Ovary (tissue), 9 donors: Measurements from ENCODE around the gene PTPRK. TPM values are rescaled to one million over a fixed set of nuclear protein-coding genes. Genes with fewer than 3 reads are reported as not detected.

Experiments
- DNase-seq, 5 donors: peaks; one replicate each; pipeline ENCODE4 v3.0.0-alpha.2; 2019 to 2020
- H3K27ac ChIP-seq, 2 donors: fragments of 200-600 bp; one replicate each; pipeline versions ENCODE4 v1.5.1 to v1.8.0; 2019 to 2022
- H3K27me3 ChIP-seq: fragments of 200-600 bp; one replicate; pipeline ENCODE4 v1.8.0; 2022
- H3K36me3 ChIP-seq: fragments of 200-600 bp; sonication (generic); one replicate; pipeline ENCODE4 v1.5.1; 2019
- H3K4me1 ChIP-seq: one replicate; pipeline ENCODE4 v1.8.1; 2013; ENCODE audit warnings: mild to moderate bottlenecking, moderate library complexity; ENCODE audit not compliant: insufficient read depth
- H3K4me3 ChIP-seq: fragments of 200-600 bp; sonication (generic); one replicate; pipeline ENCODE4 v1.5.1; 2017
- H3K9me3 ChIP-seq, 2 donors: fragments of 200-600 bp in 1 of 2; sonication (generic) in 1 of 2; one replicate each; pipeline versions ENCODE4 v1.5.1 to v1.8.1; 2013 to 2019; ENCODE audit warnings: mild to moderate bottlenecking in 1 of 2, moderate library complexity in 1 of 2
- EP300 ChIP-seq: sonication (generic); formaldehyde crosslinking; IDR thresholded peaks from one replicate; pipeline ENCODE4 v1.6.1; 2017; ENCODE audit warnings: antibody characterized with exemption
- POLR2A ChIP-seq: fragments of 450-650 bp; IDR thresholded peaks from one replicate; pipeline ENCODE4 v1.6.1; 2017; ENCODE audit warnings: antibody characterized with exemption, mild to moderate bottlenecking, moderate library complexity
- WGBS, 3 donors: extraction: QIAGEN DNeasy Blood & Tissue Kit in 1 of 3; methylation state at CpG; one replicate each; pipeline versions ENCODE4 v1.1.5 to v1.1.7; 2013 to 2017; 5-methylcytosine and 5-hydroxymethylcytosine counted together
- intact Hi-C, 4 donors: fragments of 100-400 bp; cut with DNase I; formaldehyde crosslinking; loops; one replicate each; pipeline versions ENCODE4 v1.11.0 to v1.15.1; 2022 to 2023
- polyA plus RNA-seq, 2 donors: library from polyadenylated mRNA; stranded (reverse); fragments of 200-250 nt in 1 of 2; fragments of 350-450 nt in 1 of 2; fragmentation: Illumina TruSeq in 1 of 2; extraction: RNeasy Lipid Tissue Mini Kit (QIAGEN cat#74804) in 1 of 2; gene quantifications; one replicate each; pipeline ENCODE4 v1.2.3, GENCODE V29; 2013 to 2014
- total RNA-seq, 7 donors: library from RNA; depleted of rRNA in 2 of 7; stranded (reverse); fragments of >200 nt in 2 of 7; fragmentation: NEBNext Ultra II Directional in 3 of 7; extraction: Animal tissue kit (Norgen Biotek cat#: 25700) in 3 of 7; gene quantifications; one replicate each; pipeline versions ENCODE4 v1.1.0 to v1.2.4, GENCODE V29; 2016 to 2023
- TF ChIP-seq, protein P1 (sequence below), 3 donors: fragments of 450-650 bp in 2 of 3; fragments of 200-600 bp in 1 of 3; IDR thresholded peaks; one replicate each; pipeline versions ENCODE4 v1.5.1 to v1.8.0; 2016 to 2022; ENCODE audit warnings: antibody characterized with exemption in 3 of 3, mild to moderate bottlenecking in 1 of 3
- donor health status: DM: no; HTN: no; CAD: no; lungs with moderate emphysema.
- donor health status: DM: no; HTN: no; CAD: no.
- donor health status: Bipolar disorder and iron deficiency.
- donor health status: DM: yes; HTN: yes; CAD: no.
- donor health status: DM: no; HTN: no; CAD: no.
- donor health status: DM: yes; HTN: yes; CAD: no.

The PTPRK gene
- total and polyA plus RNA-seq, 9 donors, result 24.0 to 50.7 (median 44.1) TPM

DNA sequence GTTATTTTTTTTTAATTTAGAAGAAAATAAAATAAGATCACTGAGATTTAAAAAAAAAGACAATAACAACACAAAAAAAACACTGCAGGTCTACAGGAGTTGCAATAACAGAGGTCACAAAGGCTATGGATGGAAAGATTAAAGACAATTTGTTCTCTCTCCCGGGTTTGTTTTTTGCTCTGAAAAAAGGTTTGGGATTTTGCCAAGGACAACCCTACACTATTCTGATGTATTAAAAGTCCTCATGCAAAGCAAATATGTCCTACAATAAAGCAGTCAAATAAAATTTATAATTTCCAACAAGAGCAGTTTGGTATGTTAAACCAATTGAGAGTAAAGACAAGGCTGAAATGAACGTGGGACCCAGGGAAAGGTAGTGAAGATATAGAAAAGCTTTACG is 55.6 kb downstream of the PTPRK start:
- no peak for DNase-seq
- Histone ChIP-seq H3K27ac (no peak overlapping the region), H3K4me3 (no peak overlapping the region), H3K9me3 (no peaks in the 10 kb centered on the region), H3K4me1 (no peaks in the 10 kb centered on the region), H3K36me3 (no peaks in the 10 kb centered on the region), H3K27me3 (no peaks in the 10 kb centered on the region)
- TF ChIP-seq POLR2A (no peak), EP300 (no peak)
- TF ChIP-seq, protein P1, sequence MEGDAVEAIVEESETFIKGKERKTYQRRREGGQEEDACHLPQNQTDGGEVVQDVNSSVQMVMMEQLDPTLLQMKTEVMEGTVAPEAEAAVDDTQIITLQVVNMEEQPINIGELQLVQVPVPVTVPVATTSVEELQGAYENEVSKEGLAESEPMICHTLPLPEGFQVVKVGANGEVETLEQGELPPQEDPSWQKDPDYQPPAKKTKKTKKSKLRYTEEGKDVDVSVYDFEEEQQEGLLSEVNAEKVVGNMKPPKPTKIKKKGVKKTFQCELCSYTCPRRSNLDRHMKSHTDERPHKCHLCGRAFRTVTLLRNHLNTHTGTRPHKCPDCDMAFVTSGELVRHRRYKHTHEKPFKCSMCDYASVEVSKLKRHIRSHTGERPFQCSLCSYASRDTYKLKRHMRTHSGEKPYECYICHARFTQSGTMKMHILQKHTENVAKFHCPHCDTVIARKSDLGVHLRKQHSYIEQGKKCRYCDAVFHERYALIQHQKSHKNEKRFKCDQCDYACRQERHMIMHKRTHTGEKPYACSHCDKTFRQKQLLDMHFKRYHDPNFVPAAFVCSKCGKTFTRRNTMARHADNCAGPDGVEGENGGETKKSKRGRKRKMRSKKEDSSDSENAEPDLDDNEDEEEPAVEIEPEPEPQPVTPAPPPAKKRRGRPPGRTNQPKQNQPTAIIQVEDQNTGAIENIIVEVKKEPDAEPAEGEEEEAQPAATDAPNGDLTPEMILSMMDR (IDR thresholded peaks at IDR 0.05), result no peak
- WGBS, 3 donors, result 54 to 57% (median 57%) methylated on average over 3 of the region's 3 CpGs
- intact Hi-C loops, result no loop called here

DNA sequence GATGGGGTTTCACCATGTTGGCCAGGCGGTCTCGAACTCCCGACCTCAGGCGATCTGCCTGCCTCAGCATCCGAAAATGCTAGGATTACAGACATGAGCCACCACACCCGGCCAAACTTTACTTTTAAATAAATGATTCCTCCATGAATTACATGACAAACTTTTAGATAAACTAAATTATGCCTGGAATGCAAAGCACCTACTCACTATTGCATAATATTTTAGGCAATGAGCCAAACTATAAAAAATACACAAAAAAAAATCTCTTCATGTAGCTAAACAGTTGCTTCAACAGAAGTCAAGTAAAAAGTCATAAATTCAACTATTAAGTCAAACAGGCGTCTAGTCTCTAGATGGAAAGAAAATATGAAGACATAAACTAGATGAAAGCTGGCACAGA is 56.5 kb downstream of the PTPRK start:
- intact Hi-C loops, result no loop called here
- no peak overlapping the region for H3K4me3 ChIP-seq
- H3K27me3 ChIP-seq, result no peaks in the 10 kb centered on the region
- no peak overlapping the region for H3K27ac ChIP-seq
- 75 to 85% (median 82%) methylated on average over 7 of the region's 7 CpGs for WGBS, 3 donors
- DNase-seq, result no peak
- TF ChIP-seq, protein P1 (IDR thresholded peaks at IDR 0.05), result no peak
- TF ChIP-seq POLR2A, result no peak
- no peak for TF ChIP-seq EP300
- H3K9me3 ChIP-seq, result no peaks in the 10 kb centered on the region
- H3K4me1 ChIP-seq, result no peaks in the 10 kb centered on the region
- no peaks in the 10 kb centered on the region for H3K36me3 ChIP-seq

DNA sequence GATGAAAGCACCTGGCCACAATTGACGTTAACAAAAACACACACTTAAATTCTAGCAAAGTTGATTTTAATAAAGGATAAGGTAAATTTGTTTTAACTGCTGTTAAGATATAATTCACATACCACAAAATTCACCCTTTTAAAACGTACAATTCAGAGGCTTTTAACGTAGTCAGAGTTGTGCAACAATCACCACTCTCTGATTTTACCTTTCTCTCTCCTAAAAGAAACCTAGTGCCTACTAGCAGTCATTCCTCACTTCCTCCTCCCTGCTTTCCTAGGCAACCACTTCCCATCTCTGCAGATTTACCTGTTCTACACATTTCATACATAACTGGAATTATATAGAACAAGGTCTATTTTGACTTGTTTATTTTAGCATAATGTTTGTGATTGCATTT is 58.9 kb downstream of the PTPRK start:
- TF ChIP-seq, protein P1 (IDR thresholded peaks at IDR 0.05), result no peak
- no peak for TF ChIP-seq EP300
- no peak for TF ChIP-seq POLR2A
- WGBS, 3 donors, result 87 to 88% (median 87%) methylated on average over 3 of the region's 3 CpGs
- H3K27ac ChIP-seq, result no peak overlapping the region
- no peak overlapping the region for H3K4me3 ChIP-seq
- intact Hi-C loops, result no loop called here
- no peak for DNase-seq
- H3K4me1 ChIP-seq, result no peaks in the 10 kb centered on the region
- no peaks in the 10 kb centered on the region for H3K9me3 ChIP-seq
- H3K36me3 ChIP-seq, result no peaks in the 10 kb centered on the region
- H3K27me3 ChIP-seq, result no peaks in the 10 kb centered on the region

DNA sequence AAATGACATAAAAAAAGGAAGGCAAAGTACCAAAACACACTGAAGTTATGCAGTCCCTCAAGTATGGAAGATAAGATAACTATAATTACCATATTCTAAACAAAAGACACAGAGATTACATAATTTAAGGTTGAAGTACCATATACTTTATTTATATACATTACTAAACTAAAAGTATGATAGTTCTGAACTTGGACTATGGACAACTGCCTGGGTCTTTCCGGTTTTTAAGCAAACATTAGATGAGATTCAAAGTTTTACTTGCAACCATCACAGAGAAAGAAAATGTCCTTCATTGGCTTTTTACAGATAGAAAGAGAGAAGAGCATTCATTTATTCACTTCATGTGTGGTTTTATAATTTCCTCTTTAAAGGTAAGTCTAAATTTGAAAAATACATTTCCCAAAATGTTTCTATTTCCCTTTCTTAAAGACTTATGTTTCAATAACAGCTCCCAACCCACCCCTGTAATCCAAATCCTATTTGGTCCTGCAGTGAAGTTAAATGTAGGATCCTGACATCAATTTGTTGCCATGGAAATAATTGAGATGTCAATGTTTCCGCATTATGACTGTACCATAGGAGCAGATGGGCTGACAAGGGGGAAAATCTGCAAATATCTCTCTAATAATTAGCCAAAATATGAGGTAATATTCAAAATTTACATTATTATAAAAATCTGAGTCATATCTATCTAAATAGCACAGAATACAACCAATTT is 63.7 kb downstream of the PTPRK start:
- Histone ChIP-seq H3K9me3 (no peaks in the 10 kb centered on the region), H3K27me3 (no peaks in the 10 kb centered on the region), H3K4me3 (no peak overlapping the region), H3K36me3 (no peaks in the 10 kb centered on the region), H3K27ac (no peak overlapping the region), H3K4me1 (no peaks in the 10 kb centered on the region)
- intact Hi-C loops, result no loop called here
- DNase-seq, result no peak
- TF ChIP-seq EP300, result no peak
- no peak for TF ChIP-seq POLR2A
- TF ChIP-seq, protein P1 (IDR thresholded peaks at IDR 0.05), result no peak
- 91 to 97% (median 95%) methylated on average over 2 of the region's 2 CpGs for WGBS, 3 donors
